Activated CD4-positive, alpha-beta memory T cell treated with anti-CD3 and anti-CD28 coated beads, Interleukin-2, amount 10 ng/mL, durations not matched to agents 7 days and 5 days (primary cell): ENCODE measurements around the gene DENND1B. TPM values are rescaled to one million over a fixed set of nuclear protein-coding genes. Genes with fewer than 3 reads are reported as not detected.
"Not testable (repeated sequence)": the region's sequence is repeated elsewhere in the genome, so short reads cannot be mapped to it uniquely, and the experiment has no call there.

Experiments
- CTCF ChIA-PET: fragments of 350-600 bp; sonication (Branson Sonifier 250); formaldehyde crosslinking; loops from one replicate; lab custom pipeline; 2021; ENCODE audit warnings: antibody characterized with exemption, inconsistent platforms; lab: Charles Lee
- POLR2A ChIA-PET: fragments of 350-600 bp; sonication (Branson Sonifier 250); formaldehyde crosslinking; loops from one replicate; lab custom pipeline; 2021; ENCODE audit warnings: antibody characterized with exemption; lab: Charles Lee
- DNase-seq: peaks from one replicate; pipeline ENCODE4 v3.0.0-alpha.2; 2020
- H3K27ac Mint-ChIP-seq: one replicate; pipeline ENCODE4 v1.8.0; 2021; ENCODE audit warnings: mild to moderate bottlenecking, mixed read lengths
- H3K27me3 Mint-ChIP-seq: one replicate; pipeline ENCODE4 v1.8.0; 2021; ENCODE audit warnings: mixed read lengths
- H3K36me3 Mint-ChIP-seq: one replicate; pipeline ENCODE4 v1.8.0; 2021; ENCODE audit warnings: low read depth, mixed read lengths
- H3K4me1 Mint-ChIP-seq: one replicate; pipeline ENCODE4 v1.8.0; 2021; ENCODE audit warnings: mixed read lengths
- H3K4me3 Mint-ChIP-seq: one replicate; pipeline ENCODE4 v1.8.0; 2021; ENCODE audit warnings: mild to moderate bottlenecking, mixed read lengths
- H3K9me3 Mint-ChIP-seq: one replicate; pipeline ENCODE4 v1.8.0; 2021; ENCODE audit warnings: mixed read lengths
- total RNA-seq, 2 experiments: library from RNA; stranded (reverse); gene quantifications; one replicate each; pipeline ENCODE4 v1.2.3, GENCODE V29; 2021

Gene DENND1B
- total RNA-seq, 2 experiments from 2014 or later, result 30.6 to 31.0 TPM

DNA sequence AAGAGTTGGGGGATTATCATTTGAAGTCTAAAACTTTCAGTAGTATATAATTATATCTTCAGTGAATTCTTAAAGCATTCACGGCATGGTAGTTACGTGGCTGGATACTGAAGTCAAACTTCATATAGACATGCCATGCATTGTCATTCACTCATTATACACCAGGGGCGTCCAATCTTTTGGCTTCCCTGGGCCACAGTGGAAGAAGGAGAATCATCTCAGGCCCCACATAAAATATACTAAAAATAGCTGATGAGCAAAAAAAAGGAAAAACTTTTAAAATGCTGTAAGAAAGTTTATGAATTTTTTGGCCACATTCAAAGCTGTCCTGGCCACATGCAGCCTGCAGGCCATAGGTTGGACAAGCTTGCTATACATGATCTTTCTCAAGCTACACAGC, 43.8 kb downstream of the DENND1B start:
- Mint-ChIP-seq H3K27ac (no peak overlapping the region), H3K4me1 (no peaks in the 10 kb centered on the region), H3K4me3 (no peak overlapping the region), H3K36me3 (peaks cover 51% of the 10 kb centered on the region), H3K9me3 (peaks cover 15% of the 10 kb centered on the region), H3K27me3 (no peaks in the 10 kb centered on the region)
- CTCF ChIA-PET, result no interaction called here
- POLR2A ChIA-PET, result no interaction called here
- no peak for DNase-seq

- no peak for DNase-seq
- no peak overlapping the region for H3K27ac Mint-ChIP-seq
- H3K36me3 Mint-ChIP-seq, result peaks cover 41% of the 10 kb centered on the region
- peaks cover 34% of the 10 kb centered on the region for H3K9me3 Mint-ChIP-seq
- H3K4me1 Mint-ChIP-seq, result no peaks in the 10 kb centered on the region
- H3K4me3 Mint-ChIP-seq, result no peak overlapping the region
- CTCF ChIA-PET, result no interaction called here
- H3K27me3 Mint-ChIP-seq, result no peaks in the 10 kb centered on the region
- POLR2A ChIA-PET, result no interaction called here
Measured at GRCh38 chr1:197725976-197726375, 49.3 kb downstream of the DENND1B start.

DNA sequence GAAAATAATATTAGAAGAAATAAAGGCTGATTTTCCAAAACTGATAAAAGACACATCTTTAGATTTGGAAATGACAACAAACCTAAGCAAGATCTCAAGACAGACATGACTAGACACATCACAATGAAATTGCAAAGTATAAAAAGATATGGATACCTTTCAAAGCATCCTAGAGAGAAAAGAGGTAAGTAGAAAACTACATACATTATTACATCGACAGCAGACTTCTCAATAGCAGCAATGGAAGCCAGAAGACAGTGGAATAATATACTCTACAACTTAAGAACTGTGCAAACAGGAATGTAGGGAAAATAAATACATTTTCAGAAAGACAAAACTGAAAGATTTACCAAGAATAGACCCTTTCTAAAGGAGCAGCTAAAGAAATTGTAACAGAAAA, 50.2 kb downstream of the DENND1B start:
- no peak overlapping the region for H3K27ac Mint-ChIP-seq
- no peaks in the 10 kb centered on the region for H3K4me1 Mint-ChIP-seq
- no peak overlapping the region for H3K4me3 Mint-ChIP-seq
- ChIA-PET POLR2A (no interaction called here), CTCF (no interaction called here)
- H3K27me3 Mint-ChIP-seq, result no peaks in the 10 kb centered on the region
- DNase-seq, result no peak
- peaks cover 34% of the 10 kb centered on the region for H3K9me3 Mint-ChIP-seq
- H3K36me3 Mint-ChIP-seq, result peaks cover 42% of the 10 kb centered on the region

DNA sequence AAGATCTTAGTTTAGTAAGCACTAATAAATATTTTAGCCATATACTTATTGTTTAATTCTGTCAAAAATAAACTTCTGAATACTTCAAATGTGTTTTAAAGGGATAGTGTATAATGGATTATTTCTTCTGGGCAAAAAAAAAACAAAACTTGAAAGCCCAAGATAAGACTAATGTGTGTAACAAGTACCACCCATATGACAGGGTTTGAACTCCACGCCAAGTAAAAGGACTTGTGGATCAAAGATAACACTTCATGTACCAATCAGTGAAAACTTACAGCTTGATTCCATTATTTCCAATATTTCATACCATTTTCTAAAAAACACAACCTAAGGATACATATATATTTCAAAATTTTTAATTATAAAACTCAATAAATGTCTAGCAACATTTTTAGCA, 59.5 kb downstream of the DENND1B start:
- CTCF ChIA-PET, result no interaction called here

GRCh38 chr1:197706601-197707000, 68.7 kb downstream of the DENND1B start:
- CTCF ChIA-PET, result interaction anchor here (1.5 kb wide), 1 partner anchor 13 kb away, joined by 4 read pairs; no protein-coding TSS in a partner anchor
- Mint-ChIP-seq H3K9me3 (peaks cover 7% of the 10 kb centered on the region), H3K4me3 (no peak overlapping the region), H3K4me1 (peaks cover 2% of the 10 kb centered on the region), H3K27me3 (no peaks in the 10 kb centered on the region), H3K36me3 (peaks cover 12% of the 10 kb centered on the region), H3K27ac (no peak overlapping the region)
- DNase-seq, result no peak
- POLR2A ChIA-PET, result no interaction called here

More for the DNA sequence above, 59.5 kb downstream of the DENND1B start:
- Mint-ChIP-seq H3K9me3 (no peaks in the 10 kb centered on the region), H3K27ac (no peak overlapping the region), H3K4me1 (no peaks in the 10 kb centered on the region), H3K27me3 (no peaks in the 10 kb centered on the region), H3K4me3 (no peak overlapping the region), H3K36me3 (peaks cover 8% of the 10 kb centered on the region)
- DNase-seq, result no peak
- POLR2A ChIA-PET, result no interaction called here

- no peaks in the 10 kb centered on the region for H3K27me3 Mint-ChIP-seq
- ChIA-PET CTCF (interaction anchor here (1.5 kb wide), 1 partner anchor 14 kb away, joined by 4 read pairs; no protein-coding TSS in a partner anchor), POLR2A (no interaction called here)
- H3K36me3 Mint-ChIP-seq, result peaks cover 14% of the 10 kb centered on the region
- peaks cover 2% of the 10 kb centered on the region for H3K4me1 Mint-ChIP-seq
- no peak for DNase-seq
- H3K27ac Mint-ChIP-seq, result no peak overlapping the region
- peaks cover 9% of the 10 kb centered on the region for H3K9me3 Mint-ChIP-seq
- no peak overlapping the region for H3K4me3 Mint-ChIP-seq
Measured at GRCh38 chr1:197705941-197706340, 69.3 kb downstream of the DENND1B start.

DNA sequence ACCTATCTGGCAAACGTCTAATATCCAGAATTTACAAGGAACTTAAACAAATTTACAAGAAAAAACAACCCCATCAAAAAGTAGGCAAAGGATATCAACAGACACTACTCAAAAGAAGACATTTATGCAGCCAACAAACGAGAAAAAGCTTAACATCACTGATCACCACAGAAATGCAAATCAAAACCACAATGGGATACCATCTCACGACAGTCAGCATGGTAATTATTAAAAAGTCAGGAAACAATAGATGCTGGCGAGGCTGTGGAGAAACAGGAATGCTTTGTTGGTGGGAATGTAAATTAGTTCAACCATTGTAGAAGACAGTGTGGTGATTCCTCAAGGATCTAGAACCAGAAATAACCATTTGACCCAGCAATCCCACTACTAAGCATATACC, 74.6 kb downstream of the DENND1B start:
- H3K27me3 Mint-ChIP-seq, H3K4me1 Mint-ChIP-seq, H3K27ac Mint-ChIP-seq, DNase-seq, CTCF ChIA-PET, POLR2A ChIA-PET, H3K9me3 Mint-ChIP-seq, H3K4me3 Mint-ChIP-seq: not testable (repeated sequence)
- H3K36me3 Mint-ChIP-seq, result peaks cover 17% of the 10 kb centered on the region

- Mint-ChIP-seq H3K27me3 (no peaks in the 10 kb centered on the region), H3K27ac (no peak overlapping the region), H3K4me1 (peaks cover 6% of the 10 kb centered on the region), H3K36me3 (peaks cover 14% of the 10 kb centered on the region), H3K9me3 (peaks cover 10% of the 10 kb centered on the region), H3K4me3 (no peak overlapping the region)
- CTCF ChIA-PET, result interaction anchor here (0.7 kb wide), 1 partner anchor 137 kb away, joined by 3 read pairs; no protein-coding TSS in a partner anchor
- DNase-seq, result no peak
- POLR2A ChIA-PET, result no interaction called here
Measured at GRCh38 chr1:197696372-197696771, 78.9 kb downstream of the DENND1B start.

DNA sequence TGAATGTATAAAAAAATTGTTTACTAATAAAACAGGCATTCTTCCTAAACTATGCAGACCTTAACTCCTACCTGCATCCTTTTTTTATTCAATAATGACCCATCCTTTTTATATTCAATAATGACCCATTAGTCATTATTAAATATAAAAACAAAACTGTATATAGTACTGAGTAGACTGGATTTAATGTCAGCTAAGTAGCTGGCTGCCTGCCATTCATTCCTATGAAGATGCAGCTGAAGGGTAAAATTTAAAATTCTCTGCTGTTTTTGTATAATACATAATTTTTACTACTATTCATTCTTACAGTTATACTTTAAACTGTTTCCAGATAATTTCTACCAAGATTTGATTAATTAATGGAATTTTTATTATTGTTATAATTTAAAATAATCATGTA, 79.3 kb downstream of the DENND1B start:
- ChIA-PET POLR2A (no interaction called here), CTCF (no interaction called here)
- Mint-ChIP-seq H3K4me1 (peaks cover 6% of the 10 kb centered on the region), H3K36me3 (peaks cover 11% of the 10 kb centered on the region), H3K27me3 (no peaks in the 10 kb centered on the region), H3K4me3 (no peak overlapping the region), H3K27ac (no peak overlapping the region), H3K9me3 (peaks cover 7% of the 10 kb centered on the region)
- DNase-seq, result no peak

DNA sequence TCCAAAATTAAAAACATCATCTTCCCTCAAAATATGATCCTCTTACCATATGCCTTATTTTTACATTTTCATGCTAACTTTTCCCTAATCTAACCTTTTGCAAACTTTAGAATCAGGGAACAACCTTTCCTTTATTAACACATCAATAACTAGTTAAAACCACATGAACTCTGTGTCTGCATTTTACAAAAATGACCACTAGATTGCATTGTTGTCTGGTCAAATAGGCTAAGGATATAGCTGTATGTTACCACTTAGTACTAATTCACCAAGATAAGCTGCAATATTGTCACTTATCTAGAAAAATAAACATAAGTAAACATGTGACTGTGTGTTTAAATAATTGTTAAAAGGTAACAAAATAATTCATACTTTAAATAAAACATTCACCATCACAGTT, 82.3 kb downstream of the DENND1B start:
- Mint-ChIP-seq H3K36me3 (peaks cover 24% of the 10 kb centered on the region), H3K27me3 (no peaks in the 10 kb centered on the region), H3K4me3 (no peak overlapping the region), H3K9me3 (peaks cover 15% of the 10 kb centered on the region), H3K27ac (no peak overlapping the region), H3K4me1 (no peaks in the 10 kb centered on the region)
- no peak for DNase-seq
- POLR2A ChIA-PET, result no interaction called here
- CTCF ChIA-PET, result interaction anchor here (1.2 kb wide), 1 partner anchor 176 kb away, joined by 3 read pairs; no protein-coding TSS in a partner anchor

- CTCF ChIA-PET, result no interaction called here
- no peak overlapping the region for H3K4me3 Mint-ChIP-seq
- peaks cover 28% of the 10 kb centered on the region for H3K36me3 Mint-ChIP-seq
- POLR2A ChIA-PET, result no interaction called here
- H3K9me3 Mint-ChIP-seq, result peaks cover 16% of the 10 kb centered on the region
- no peaks in the 10 kb centered on the region for H3K27me3 Mint-ChIP-seq
- no peaks in the 10 kb centered on the region for H3K4me1 Mint-ChIP-seq
- no peak overlapping the region for H3K27ac Mint-ChIP-seq
- no peak for DNase-seq
Measured at GRCh38 chr1:197691816-197692215, 83.5 kb downstream of the DENND1B start.

GRCh38 chr1:197690074-197690473, 85.2 kb downstream of the DENND1B start:
- no peaks in the 10 kb centered on the region for H3K27me3 Mint-ChIP-seq
- CTCF ChIA-PET, result no interaction called here
- H3K4me1 Mint-ChIP-seq, result peaks cover 5% of the 10 kb centered on the region
- POLR2A ChIA-PET, result no interaction called here
- H3K4me3 Mint-ChIP-seq, result no peak overlapping the region
- H3K9me3 Mint-ChIP-seq, result peaks cover 16% of the 10 kb centered on the region
- H3K36me3 Mint-ChIP-seq, result peaks cover 28% of the 10 kb centered on the region
- DNase-seq, result no peak
- H3K27ac Mint-ChIP-seq, result no peak overlapping the region

GRCh38 chr1:197688233-197688632, 87.0 kb downstream of the DENND1B start:
- DNase-seq, result no peak
- ChIA-PET POLR2A (no interaction called here), CTCF (no interaction called here)
- Mint-ChIP-seq H3K4me1 (peaks cover 5% of the 10 kb centered on the region), H3K27ac (no peak overlapping the region), H3K36me3 (peaks cover 28% of the 10 kb centered on the region), H3K27me3 (no peaks in the 10 kb centered on the region), H3K9me3 (peaks cover 16% of the 10 kb centered on the region), H3K4me3 (no peak overlapping the region)

- H3K27ac Mint-ChIP-seq, result no peak overlapping the region
- H3K4me1 Mint-ChIP-seq, result peaks cover 5% of the 10 kb centered on the region
- POLR2A ChIA-PET, result no interaction called here
- H3K4me3 Mint-ChIP-seq, result no peak overlapping the region
- DNase-seq, result no peak
- H3K27me3 Mint-ChIP-seq, result no peaks in the 10 kb centered on the region
- peaks cover 16% of the 10 kb centered on the region for H3K9me3 Mint-ChIP-seq
- H3K36me3 Mint-ChIP-seq, result peaks cover 28% of the 10 kb centered on the region
- CTCF ChIA-PET, result no interaction called here
Measured at GRCh38 chr1:197686702-197687355, 88.5 kb downstream of the DENND1B start.
